ENCODE results near the gene FBL. TPM values are rescaled to one million over a fixed set of nuclear protein-coding genes. Genes with fewer than 3 reads are reported as not detected.

FBL gene
- polyA plus RNA-seq, 1 of the 3 experiments (the other 2 are of a cell fraction): 371 TPM

DNA sequence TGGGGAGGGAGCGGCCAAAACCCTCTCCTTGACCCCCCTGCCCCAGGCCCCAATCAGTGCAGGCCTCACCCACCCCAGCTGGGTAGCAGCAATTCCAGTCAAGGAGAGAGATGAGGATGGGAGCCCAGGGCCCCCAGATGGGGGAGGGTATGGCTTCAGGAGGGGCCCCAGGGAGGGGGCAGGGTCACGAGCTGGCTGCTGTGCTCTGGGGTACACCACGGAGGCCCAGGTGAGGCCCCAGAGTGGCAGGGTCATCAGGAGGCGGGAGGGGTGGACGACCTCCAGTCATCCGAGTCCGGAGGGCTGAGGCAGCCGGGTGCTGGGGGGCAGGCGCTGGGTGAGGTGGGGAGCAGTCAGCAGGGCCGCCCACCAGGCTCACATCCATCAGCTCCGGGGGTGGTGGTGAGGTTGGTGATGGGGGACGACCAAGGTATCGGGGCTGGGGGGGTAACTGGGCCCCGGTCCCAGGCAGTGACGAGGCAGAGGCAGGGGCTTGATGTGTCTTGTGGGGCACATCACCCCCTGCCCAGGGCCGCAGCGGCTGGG, 20.6 kb downstream of the FBL start:
- TF ChIP-seq EP300 (IDR thresholded peaks at IDR 0.05; ENCODE audit: borderline replicate concordance in 1 of 2, low read depth in 1 of 2, low read length in 1 of 2): no peak
- Histone ChIP-seq H3K9me2 (no peaks in the 10 kb centered on the region), H3K9me3 (no peaks in the 10 kb centered on the region), H3K27me3 (ENCODE audit: insufficient read depth) (no peaks in the 10 kb centered on the region), H3K36me3 (replicated peaks in 1 of 2; ENCODE audit: control insufficient read depth in 1 of 2, insufficient read depth in 2 of 2, low read length in 1 of 2) (peaks cover 26 to 38% of the 10 kb centered on the region in 2 experiments), H3K4me1 (ENCODE audit: control insufficient read depth in 1 of 2, insufficient read depth in 2 of 2, low read depth in 1 of 2, low read length in 1 of 2) (peaks cover 0 to 11% of the 10 kb centered on the region in 2 experiments; a peak in 1 of 4 replicates), H3K27ac (ENCODE audit: low read depth in 2 of 2, low read length in 1 of 2) (peak overlapping the region in 1 of 2 experiments; percentile 72; a peak in 2 of 4 replicates), H2AFZ (ENCODE audit: low read depth) (no peak overlapping the region), H3K4me3 (ENCODE audit: low read depth in 2 of 2, low read length in 1 of 2) (no peak overlapping the region), H3F3A (replicated peaks; ENCODE audit: insufficient read depth) (no peaks in the 10 kb centered on the region), H4K20me1 (ENCODE audit: insufficient read depth) (no peaks in the 10 kb centered on the region), H3K79me2 (ENCODE audit: insufficient read depth) (peaks cover 8% of the 10 kb centered on the region; the same call in 1 of the 2 replicates), H3K9ac (no peak overlapping the region), H3K4me2 (no peak overlapping the region)
- CTCF ChIA-PET: interaction anchor here (1.0 to 4.4 kb wide), 2 partner anchors 17 to 18 kb away, joined by 6 to 26 read pairs; no protein-coding TSS in a partner anchor
- POLR2A ChIA-PET: interaction anchor here (2.3 kb wide), 1 partner anchor 8 kb away, joined by 9 read pairs; no protein-coding TSS in a partner anchor
- WGBS (ENCODE audit: low lambda C conversion rate): 92% methylated on average over 6 of the region's 17 CpGs
- no peak for DNase-seq

DNA sequence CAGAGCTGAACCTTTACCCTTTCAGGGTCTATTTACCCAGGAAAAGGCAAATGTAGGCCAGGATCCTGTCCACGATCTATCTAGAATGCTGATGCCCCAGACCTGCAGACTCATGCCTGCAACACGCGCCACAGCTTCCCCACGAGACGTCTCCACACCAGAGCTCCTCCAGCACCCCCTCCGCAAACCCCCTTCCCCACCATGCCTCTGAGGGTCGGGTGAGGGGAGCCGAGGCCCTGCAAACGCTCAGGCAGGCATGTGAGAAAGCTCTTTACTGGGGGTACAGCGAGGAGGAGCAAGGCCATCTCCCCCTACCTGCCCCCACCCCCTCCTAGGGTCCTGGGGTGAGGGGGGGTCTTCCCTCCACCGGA, 21.1 kb downstream of the FBL start:
- POLR2A ChIA-PET: interaction anchor here (1.0 to 2.3 kb wide), 2 partner anchors 8 to 9 kb away, joined by 3 to 9 read pairs; no protein-coding TSS in a partner anchor
- H2AFZ ChIP-seq (ENCODE audit: low read depth): peak overlapping the region; percentile 78; the same call in 1 of the 2 replicates
- WGBS (ENCODE audit: low lambda C conversion rate): 86% methylated on average over 10 of the region's 11 CpGs

DNA sequence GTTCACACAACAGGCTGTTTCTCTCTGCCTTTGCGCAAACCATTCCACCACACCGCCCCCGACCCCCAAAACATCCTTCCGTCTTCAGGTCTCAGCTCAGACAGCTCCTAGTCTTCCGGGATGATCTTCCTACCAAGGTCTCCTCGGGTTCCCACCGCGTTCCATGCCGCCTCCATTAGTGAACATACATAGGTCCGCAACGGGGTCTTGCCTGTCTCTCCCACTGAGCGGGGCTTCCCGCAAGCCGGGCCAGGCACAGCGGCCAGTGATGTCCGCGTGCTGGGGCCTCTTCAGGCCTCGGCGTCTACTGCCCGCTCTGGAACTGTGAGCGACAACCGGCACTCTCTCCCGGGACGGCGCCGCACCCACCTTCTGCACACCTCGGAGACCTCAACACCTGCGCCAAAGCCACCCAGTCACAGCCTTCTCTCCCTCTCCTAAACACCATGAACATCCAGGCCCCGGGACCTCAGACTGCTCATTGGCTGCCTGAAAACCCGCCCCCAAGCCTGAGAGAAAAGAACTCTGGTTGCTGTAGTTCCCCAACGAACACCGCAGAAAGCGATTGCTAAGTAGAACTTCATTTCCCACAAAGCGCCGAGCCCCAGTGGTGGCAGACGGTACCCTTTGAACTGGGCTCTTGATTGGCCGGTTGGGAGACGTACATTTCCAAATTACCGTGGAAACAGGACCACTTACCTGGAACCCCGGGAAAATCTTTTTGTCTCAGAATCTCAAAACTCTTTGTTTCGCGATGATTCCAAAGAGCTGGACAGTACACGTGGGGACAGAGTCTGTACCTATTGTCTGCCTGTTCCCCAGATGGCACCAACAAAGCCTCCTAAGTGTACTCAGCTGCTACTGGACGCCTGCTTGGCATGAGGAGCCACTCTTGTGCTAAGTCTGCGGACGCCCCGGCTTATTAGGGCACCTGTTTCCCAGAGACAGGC, 21.8 kb downstream of the FBL start:
- Histone ChIP-seq H3K9me2 (no peaks in the 10 kb centered on the region), H3K4me3 (ENCODE audit: low read depth in 2 of 2, low read length in 1 of 2) (peak overlapping the region; percentile 81 to 86), H3K27ac (ENCODE audit: low read depth in 2 of 2, low read length in 1 of 2) (peak overlapping the region; percentile 48 to 72; a peak in 3 of 4 replicates), H3K36me3 (replicated peaks in 1 of 2; ENCODE audit: control insufficient read depth in 1 of 2, insufficient read depth in 2 of 2, low read length in 1 of 2) (peaks cover 20 to 26% of the 10 kb centered on the region in 2 experiments), H3K79me2 (ENCODE audit: insufficient read depth) (peaks cover 8% of the 10 kb centered on the region; the same call in 1 of the 2 replicates), H4K20me1 (ENCODE audit: insufficient read depth) (no peaks in the 10 kb centered on the region), H3K9me3 (no peaks in the 10 kb centered on the region), H3K4me2 (peak overlapping the region; percentile 96), H3K9ac (peak overlapping the region; percentile 65), H3K27me3 (ENCODE audit: insufficient read depth) (no peaks in the 10 kb centered on the region), H3K4me1 (ENCODE audit: control insufficient read depth in 1 of 2, insufficient read depth in 2 of 2, low read depth in 1 of 2, low read length in 1 of 2) (peaks cover 0 to 11% of the 10 kb centered on the region in 2 experiments; a peak in 1 of 4 replicates), H3F3A (replicated peaks; ENCODE audit: insufficient read depth) (no peaks in the 10 kb centered on the region), H2AFZ (ENCODE audit: low read depth) (peak overlapping the region; percentile 78; the same call in 1 of the 2 replicates)
- peak; percentile 93 for DNase-seq
- ChIA-PET POLR2A (interaction anchor here (1.0 to 2.3 kb wide), 2 partner anchors 9 to 10 kb away, joined by 3 to 9 read pairs; no protein-coding TSS in a partner anchor), CTCF (interaction anchor here (0.7 to 1.8 kb wide), 3 partner anchors 9 to 32 kb away, joined by 3 to 6 read pairs (median 6); partner anchors contain the start of gene DYRK1B)
- WGBS (ENCODE audit: low lambda C conversion rate): 25% methylated on average over 32 of the region's 47 CpGs
- peak; percentile 37; the same call in 1 of the 2 replicates for TF ChIP-seq YY1 (IDR thresholded peaks at IDR 0.05; ENCODE audit: low read depth)
- no peak for TF ChIP-seq NRF1 (IDR thresholded peaks at IDR 0.05; ENCODE audit: low read depth, low read length)
- no peak for TF ChIP-seq NFIC (IDR thresholded peaks at IDR 0.05; ENCODE audit: borderline replicate concordance)
- TF ChIP-seq RCOR1 (IDR thresholded peaks at IDR 0.05; ENCODE audit: low read length): no peak
- peak; percentile 25; the same call in 1 of the 2 replicates for TF ChIP-seq JUND (IDR thresholded peaks at IDR 0.05)
- no peak for TF ChIP-seq GABPA (IDR thresholded peaks at IDR 0.05; ENCODE audit: low read depth)
- TF ChIP-seq, protein P1, sequence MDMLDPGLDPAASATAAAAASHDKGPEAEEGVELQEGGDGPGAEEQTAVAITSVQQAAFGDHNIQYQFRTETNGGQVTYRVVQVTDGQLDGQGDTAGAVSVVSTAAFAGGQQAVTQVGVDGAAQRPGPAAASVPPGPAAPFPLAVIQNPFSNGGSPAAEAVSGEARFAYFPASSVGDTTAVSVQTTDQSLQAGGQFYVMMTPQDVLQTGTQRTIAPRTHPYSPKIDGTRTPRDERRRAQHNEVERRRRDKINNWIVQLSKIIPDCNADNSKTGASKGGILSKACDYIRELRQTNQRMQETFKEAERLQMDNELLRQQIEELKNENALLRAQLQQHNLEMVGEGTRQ (IDR thresholded peaks at IDR 0.05; ENCODE audit: borderline replicate concordance, low read depth, low read length): no peak
- no peak for TF ChIP-seq RXRA (IDR thresholded peaks at IDR 0.05; ENCODE audit: borderline replicate concordance, low read depth)
- TF ChIP-seq SMC3 (IDR thresholded peaks at IDR 0.05; ENCODE audit: low read depth, low read length): no peak; the same call in 1 of the 2 replicates
- TF ChIP-seq, protein P2, sequence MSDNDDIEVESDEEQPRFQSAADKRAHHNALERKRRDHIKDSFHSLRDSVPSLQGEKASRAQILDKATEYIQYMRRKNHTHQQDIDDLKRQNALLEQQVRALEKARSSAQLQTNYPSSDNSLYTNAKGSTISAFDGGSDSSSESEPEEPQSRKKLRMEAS (IDR thresholded peaks at IDR 0.05; ENCODE audit: low read depth): 0 out of 2 replicates have a peak, but pooled peaks have one; percentile 42
- peak; percentile 76 for TF ChIP-seq RFX5 (IDR thresholded peaks at IDR 0.05; ENCODE audit: low read length)
- TF ChIP-seq, protein P3, sequence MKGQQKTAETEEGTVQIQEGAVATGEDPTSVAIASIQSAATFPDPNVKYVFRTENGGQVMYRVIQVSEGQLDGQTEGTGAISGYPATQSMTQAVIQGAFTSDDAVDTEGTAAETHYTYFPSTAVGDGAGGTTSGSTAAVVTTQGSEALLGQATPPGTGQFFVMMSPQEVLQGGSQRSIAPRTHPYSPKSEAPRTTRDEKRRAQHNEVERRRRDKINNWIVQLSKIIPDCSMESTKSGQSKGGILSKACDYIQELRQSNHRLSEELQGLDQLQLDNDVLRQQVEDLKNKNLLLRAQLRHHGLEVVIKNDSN (IDR thresholded peaks at IDR 0.05; ENCODE audit: borderline replicate concordance, low read depth): no peak

More for the DNA sequence above, 21.1 kb downstream of the FBL start:
- no peaks in the 10 kb centered on the region for H3K27me3 ChIP-seq (ENCODE audit: insufficient read depth)
- no peaks in the 10 kb centered on the region for H3K9me3 ChIP-seq
- no peak for DNase-seq
- CTCF ChIA-PET: interaction anchor here (0.7 to 1.8 kb wide), 3 partner anchors 9 to 32 kb away, joined by 3 to 6 read pairs (median 6); partner anchors contain the start of gene DYRK1B
- H3K79me2 ChIP-seq (ENCODE audit: insufficient read depth): peaks cover 8% of the 10 kb centered on the region; the same call in 1 of the 2 replicates
- peaks cover 27 to 32% of the 10 kb centered on the region in 2 experiments for H3K36me3 ChIP-seq (replicated peaks in 1 of 2; ENCODE audit: control insufficient read depth in 1 of 2, insufficient read depth in 2 of 2, low read length in 1 of 2)
- no peaks in the 10 kb centered on the region for H3K9me2 ChIP-seq
- H3K9ac ChIP-seq: no peak overlapping the region
- H4K20me1 ChIP-seq (ENCODE audit: insufficient read depth): no peaks in the 10 kb centered on the region
- H3F3A ChIP-seq (replicated peaks; ENCODE audit: insufficient read depth): no peaks in the 10 kb centered on the region
- 0 out of 2 replicates have a peak overlapping the region, but pooled peaks have one; percentile 96 for H3K4me2 ChIP-seq
- peaks cover 0 to 11% of the 10 kb centered on the region in 2 experiments; a peak in 1 of 4 replicates for H3K4me1 ChIP-seq (ENCODE audit: control insufficient read depth in 1 of 2, insufficient read depth in 2 of 2, low read depth in 1 of 2, low read length in 1 of 2)
- H3K4me3 ChIP-seq (ENCODE audit: low read depth in 2 of 2, low read length in 1 of 2): no peak overlapping the region
- TF ChIP-seq, protein P3 (IDR thresholded peaks at IDR 0.05; ENCODE audit: borderline replicate concordance, low read depth): no peak
- TF ChIP-seq RFX5 (IDR thresholded peaks at IDR 0.05; ENCODE audit: low read length) (no peak), NFIC (IDR thresholded peaks at IDR 0.05; ENCODE audit: borderline replicate concordance) (no peak)
- H3K27ac ChIP-seq (ENCODE audit: low read depth in 2 of 2, low read length in 1 of 2): peak overlapping the region; percentile 48 to 72; a peak in 3 of 4 replicates
